H7 (cell line): Measurements from ENCODE around the gene IFTAP. TPM values are rescaled to one million over a fixed set of nuclear protein-coding genes. Genes with fewer than 3 reads are reported as not detected.

Source experiments
- DNase-seq: peaks from one replicate; pipeline ENCODE4 v3.0.0; 2012
- H3K27me3 ChIP-seq: 2 replicates; pipeline ENCODE4 v1.6.0; 2011; ENCODE audit warnings: mild to moderate bottlenecking, low read length; ENCODE audit not compliant: control insufficient read depth, insufficient read depth
- H3K36me3 ChIP-seq: replicated peaks from 2 replicates; pipeline ENCODE4 v1.5.1; 2011; ENCODE audit warnings: low read length; ENCODE audit not compliant: control insufficient read depth, insufficient read depth
- H3K4me3 ChIP-seq: 2 replicates; pipeline ENCODE4 v1.5.1; 2011; ENCODE audit warnings: low read depth, mild to moderate bottlenecking, control low read depth, low read length, moderate library complexity; ENCODE audit not compliant: insufficient read depth
- total RNA-seq: library from RNA; depleted of rRNA; stranded (reverse); fragments of >200 nt; shearing (Covaris generic); gene quantifications from 2 replicates; pipeline ENCODE4 v1.2.3, GENCODE V29; 2014

Gene IFTAP
- total RNA-seq, 1 experiment from 2014 or later: 22.3 TPM

DNA sequence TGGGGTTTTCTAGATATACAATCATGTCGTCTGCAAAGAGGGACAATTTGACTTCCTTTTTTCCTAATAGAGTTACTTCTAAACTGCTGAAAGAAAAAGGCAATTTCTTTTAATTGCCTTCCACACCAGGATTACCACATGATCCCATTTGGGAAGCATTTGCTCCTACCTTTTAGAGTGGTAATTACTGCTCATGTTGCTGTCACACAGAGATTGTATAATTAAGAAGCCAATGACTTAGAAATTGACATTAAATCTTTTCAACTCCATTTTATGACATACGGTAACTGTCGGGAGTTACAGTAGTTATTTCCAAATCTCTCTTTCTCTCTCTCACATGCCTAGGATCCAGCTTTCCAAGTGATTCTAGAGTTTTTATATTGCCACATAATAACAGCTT lies 21.5 kb downstream of the IFTAP start:
- Histone ChIP-seq H3K36me3 (no peaks in the 10 kb centered on the region), H3K27me3 (no peaks in the 10 kb centered on the region), H3K4me3 (no peak overlapping the region)
- DNase-seq: no peak

DNA sequence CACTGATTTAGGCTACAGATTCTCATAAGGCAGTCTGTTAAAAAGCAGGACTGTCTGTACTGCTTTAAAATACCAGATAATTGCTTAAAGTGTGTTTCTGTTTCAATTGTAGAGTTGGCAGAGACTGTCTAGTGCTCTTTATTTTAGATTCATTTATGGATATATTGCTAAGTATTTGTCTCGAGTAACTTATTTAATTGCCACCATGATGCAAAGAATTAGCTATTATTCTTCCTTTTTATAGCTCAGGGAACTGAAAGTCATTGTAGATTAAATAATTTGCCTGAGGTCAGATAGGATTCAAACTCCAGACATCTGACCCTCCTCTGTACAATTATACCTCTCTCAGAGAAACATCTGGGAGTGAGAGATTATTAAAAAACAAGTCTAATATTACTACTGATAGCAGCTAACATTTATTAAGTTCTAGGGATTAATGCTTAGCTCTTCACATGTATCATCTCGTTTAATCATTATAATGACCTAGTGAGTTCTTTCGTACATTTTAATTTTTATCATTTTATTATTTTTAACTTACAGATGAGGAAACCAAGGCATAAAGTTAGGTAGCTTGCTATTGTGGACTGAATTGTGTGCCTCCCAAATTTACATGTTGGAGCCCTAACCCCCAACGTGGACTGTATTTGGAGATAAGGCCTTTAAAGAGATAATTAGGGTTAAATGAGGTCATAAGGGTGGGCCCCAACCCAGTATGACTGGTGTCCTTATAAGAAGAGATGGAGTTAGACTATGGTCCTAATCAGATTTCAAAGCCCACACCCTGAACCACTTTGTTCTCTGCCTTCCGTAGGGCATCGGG lies 23.5 kb downstream of the IFTAP start:
- H3K36me3 ChIP-seq: no peaks in the 10 kb centered on the region
- H3K27me3 ChIP-seq: no peaks in the 10 kb centered on the region
- no peak for DNase-seq
- H3K4me3 ChIP-seq: no peak overlapping the region

DNA sequence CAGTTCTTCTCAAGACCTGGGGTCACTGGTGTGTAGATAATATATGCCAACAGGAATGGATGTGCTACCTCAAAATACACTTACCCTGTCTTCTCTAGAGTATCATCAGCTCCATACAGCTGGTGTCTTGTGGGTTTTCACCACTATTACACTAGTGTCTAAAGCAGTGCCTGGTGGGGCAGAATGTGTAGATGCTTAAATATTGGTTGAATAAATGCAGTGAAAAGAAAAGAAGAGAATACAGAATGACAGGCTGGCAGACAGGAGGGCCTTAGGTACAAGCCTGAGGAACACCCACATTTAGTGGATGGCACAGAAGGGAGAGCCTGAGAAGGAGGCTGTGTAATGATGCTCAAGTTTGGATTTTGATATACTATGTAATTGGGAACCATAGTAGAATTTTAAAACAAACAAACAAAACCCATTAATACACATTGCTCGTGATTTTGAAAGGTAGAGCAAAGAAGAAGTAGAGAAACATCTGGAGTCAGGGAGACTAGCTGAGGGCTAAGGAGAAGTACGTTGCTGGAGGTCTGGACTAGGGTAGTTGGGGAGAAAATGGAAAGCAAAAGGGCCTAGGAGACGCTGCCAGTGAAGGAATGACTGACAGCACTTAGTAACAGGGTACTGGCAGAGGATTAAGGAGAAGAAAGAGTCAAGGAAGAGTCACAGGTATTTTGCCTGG lies 24.2 kb downstream of the IFTAP start:
- no peak overlapping the region for H3K4me3 ChIP-seq
- no peaks in the 10 kb centered on the region for H3K36me3 ChIP-seq
- no peaks in the 10 kb centered on the region for H3K27me3 ChIP-seq
- no peak for DNase-seq

DNA sequence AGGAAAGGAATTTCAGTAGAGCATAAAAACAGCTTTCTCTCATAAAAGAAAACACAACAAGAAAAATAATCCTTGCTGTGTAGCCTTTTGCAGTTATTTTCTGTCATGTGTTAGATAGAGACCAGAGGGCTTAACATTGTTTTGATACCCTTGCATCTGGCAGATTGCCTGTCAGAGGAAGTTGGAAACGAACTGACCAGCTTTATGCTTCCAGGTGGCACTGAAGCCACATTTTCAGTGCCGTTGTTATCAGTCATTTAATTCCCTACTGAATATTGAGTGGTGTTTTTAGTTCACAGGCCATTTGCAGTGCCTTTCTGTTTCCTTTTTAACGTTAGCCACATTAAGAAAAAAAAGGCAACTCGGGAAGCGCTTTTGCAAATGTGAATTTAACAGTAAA lies 25.2 kb downstream of the IFTAP start:
- no peak for DNase-seq

DNA sequence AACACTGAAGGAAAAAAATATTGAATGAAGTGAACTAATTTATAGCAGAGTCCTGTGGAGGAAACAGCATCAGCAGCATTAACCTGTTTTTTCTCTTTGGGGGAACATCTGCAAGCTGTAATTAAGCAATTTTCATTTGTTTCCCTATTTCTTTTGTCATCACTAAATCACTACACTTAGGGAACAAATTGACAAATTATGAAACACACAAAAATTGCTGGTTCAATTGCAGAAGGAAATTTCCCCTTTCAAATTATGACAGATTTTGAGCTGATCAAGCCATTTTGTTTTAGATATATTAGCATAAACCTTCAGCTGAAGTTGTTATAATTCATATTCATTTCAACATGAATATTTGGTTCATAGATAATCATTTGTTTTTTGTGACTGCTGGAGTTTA lies 25.9 kb downstream of the IFTAP start:
- H3K27me3 ChIP-seq: no peaks in the 10 kb centered on the region
- no peak for DNase-seq
- H3K4me3 ChIP-seq: no peak overlapping the region
- no peaks in the 10 kb centered on the region for H3K36me3 ChIP-seq

More for the DNA sequence above, 25.2 kb downstream of the IFTAP start:
- H3K27me3 ChIP-seq: no peaks in the 10 kb centered on the region
- H3K36me3 ChIP-seq: no peaks in the 10 kb centered on the region
- H3K4me3 ChIP-seq: no peak overlapping the region

DNA sequence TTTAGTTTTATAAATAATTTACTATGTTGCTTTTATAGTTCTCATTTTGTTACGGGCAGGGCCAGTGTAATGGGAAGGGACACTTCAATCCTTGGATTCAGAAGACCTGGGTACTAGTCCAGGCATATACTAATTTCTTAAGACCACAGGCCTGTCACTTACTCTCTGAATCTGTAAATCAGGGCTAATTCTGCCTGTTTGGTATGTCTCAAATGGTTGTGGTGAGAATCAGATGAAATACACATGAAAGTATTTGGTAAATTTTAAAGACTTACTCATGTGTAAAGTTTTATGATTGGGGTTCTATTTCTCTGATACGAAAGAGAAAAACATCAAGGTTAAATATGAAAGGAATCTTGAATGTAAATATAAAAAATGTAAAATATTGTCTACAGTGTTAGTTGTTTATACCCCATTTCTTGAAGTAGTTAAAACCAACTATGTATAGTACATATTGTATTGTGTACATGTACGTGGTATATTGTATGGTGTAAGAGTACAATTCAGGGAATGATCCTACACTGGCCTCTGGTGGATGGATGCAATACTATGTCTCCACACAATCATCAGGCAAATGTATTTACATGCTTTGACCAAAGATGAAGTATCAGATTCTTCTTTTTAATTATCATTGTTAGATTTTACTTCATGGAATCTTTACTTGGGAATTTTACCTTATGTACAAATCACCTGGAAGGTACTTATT lies 28.3 kb downstream of the IFTAP start:
- no peaks in the 10 kb centered on the region for H3K27me3 ChIP-seq
- H3K4me3 ChIP-seq: no peak overlapping the region
- no peak for DNase-seq
- no peaks in the 10 kb centered on the region for H3K36me3 ChIP-seq

DNA sequence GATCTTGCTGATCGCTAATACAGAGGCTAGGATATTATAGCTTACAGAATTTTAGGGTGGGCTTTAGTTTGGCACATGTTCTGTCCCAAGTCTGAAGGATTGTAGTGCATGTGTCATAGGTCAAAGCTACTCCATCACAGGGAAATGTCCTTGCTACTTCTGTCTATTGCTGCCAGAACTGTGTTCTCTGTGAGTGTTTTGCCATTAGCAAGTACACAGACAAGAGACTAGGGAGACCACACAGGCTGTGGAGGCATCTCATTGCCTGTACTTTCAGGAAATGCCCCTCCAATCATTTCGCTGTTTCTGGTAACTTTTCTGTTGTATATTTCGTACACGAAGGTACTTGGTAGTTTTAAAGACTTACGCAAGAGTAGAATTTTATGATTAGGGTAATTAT lies 29.2 kb downstream of the IFTAP start:
- no peaks in the 10 kb centered on the region for H3K27me3 ChIP-seq
- H3K4me3 ChIP-seq: no peak overlapping the region
- DNase-seq: no peak
- no peaks in the 10 kb centered on the region for H3K36me3 ChIP-seq

DNA sequence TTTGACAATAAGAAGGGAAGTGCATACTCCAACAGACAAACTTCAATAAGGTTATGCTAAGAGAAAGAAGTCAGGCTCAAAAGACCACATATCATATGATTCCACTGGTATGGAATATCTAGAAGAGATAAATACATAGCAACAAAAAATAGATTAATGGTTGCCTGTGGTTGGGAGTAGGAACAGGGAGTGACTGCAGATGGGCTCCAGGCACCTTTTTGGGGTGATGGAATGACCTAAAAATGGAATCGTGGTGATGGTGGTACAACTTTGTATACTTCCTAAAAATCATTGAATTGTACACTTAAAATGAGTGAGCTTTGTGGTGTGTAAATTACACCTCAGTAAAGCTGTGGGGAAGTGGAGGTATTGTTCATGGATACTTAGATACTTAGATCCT lies 32.7 kb downstream of the IFTAP start:
- Histone ChIP-seq H3K4me3 (no peak overlapping the region), H3K36me3 (no peaks in the 10 kb centered on the region), H3K27me3 (no peaks in the 10 kb centered on the region)
- no peak for DNase-seq

DNA sequence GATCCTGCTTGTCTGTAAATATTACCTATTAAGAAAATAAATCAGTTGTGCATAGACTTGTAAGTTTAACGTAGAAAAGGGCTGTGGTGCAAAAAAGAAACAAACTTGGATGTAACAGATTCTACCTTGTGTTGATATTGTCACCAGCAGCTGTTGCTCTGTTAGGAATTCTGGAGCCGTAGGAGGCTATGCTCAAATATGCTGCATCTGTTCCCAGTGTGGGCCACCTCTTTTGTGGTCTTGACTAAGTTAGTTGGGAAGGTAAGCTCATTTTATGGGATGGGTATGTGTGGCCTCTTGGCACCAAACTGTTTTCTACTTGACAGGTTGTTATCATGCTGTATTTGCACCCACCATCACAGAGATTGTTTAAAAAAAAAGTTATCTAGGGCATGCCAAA lies 33.2 kb downstream of the IFTAP start:
- Histone ChIP-seq H3K4me3 (no peak overlapping the region), H3K27me3 (no peaks in the 10 kb centered on the region), H3K36me3 (no peaks in the 10 kb centered on the region)
- no peak for DNase-seq

DNA sequence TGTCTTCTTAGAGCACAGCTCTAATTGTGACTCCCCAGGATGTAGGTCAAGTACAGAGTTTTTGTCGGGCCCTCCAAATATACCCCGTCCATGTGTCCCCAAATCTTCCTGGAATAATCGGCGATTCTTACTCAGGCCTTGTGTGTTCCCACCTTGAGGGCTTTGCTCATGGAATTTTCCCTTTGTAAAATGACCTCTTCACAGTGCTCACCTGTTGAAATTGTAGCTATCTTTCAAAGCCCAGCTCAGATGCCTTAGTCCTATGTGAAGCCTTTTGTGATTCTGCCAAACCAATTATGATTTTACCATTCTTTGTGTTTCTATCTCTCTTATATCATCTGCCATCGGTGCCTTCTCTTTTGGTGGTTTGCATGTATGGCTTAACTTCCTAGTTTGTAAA lies 33.8 kb downstream of the IFTAP start:
- Histone ChIP-seq H3K4me3 (no peak overlapping the region), H3K36me3 (no peaks in the 10 kb centered on the region), H3K27me3 (no peaks in the 10 kb centered on the region)
- no peak for DNase-seq

DNA sequence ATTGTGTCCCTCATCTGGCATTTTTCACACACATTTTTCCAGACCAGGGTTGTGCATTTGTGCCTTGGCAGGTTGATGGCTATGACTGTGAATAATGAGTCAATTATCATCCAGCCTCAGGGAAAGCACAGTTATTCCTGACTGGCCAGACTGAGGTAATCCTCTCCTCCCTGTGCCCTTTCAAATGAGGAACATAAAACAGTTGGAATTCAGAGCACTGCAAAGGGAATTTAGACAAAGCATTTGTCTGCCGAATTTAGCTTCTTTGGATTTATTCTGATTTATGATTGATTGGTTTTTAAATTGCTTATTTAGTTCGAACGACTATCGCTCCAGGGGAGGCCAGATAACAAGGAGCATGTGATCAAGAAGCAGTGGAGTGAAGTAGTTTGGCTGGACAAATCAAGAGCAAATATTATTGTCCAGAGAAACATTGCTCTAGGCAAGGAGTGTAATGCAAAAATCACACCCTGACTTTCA lies 34.5 kb downstream of the IFTAP start:
- no peaks in the 10 kb centered on the region for H3K36me3 ChIP-seq
- no peak for DNase-seq
- no peaks in the 10 kb centered on the region for H3K27me3 ChIP-seq
- H3K4me3 ChIP-seq: no peak overlapping the region

DNA sequence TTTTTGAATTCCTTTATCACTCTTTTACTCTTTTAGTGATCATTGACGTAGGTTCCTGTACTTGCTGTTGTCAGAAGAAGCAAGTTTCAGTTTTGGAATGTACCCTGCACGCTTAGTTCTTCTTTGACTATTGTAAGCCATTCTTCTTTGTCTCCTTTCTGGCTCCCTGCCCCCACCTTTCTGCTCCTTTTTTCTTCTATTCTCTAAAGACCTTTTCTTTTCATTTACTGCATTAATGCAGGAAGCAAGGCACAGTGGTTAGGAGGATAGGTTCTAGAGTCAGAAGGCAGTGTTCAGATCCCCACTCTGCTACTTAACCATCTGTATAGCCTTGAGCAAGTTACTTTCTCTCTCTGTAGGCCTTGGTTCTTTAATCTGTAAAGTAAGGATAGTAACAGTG lies 37.5 kb downstream of the IFTAP start:
- no peaks in the 10 kb centered on the region for H3K36me3 ChIP-seq
- no peak for DNase-seq
- no peak overlapping the region for H3K4me3 ChIP-seq
- H3K27me3 ChIP-seq: no peaks in the 10 kb centered on the region

DNA sequence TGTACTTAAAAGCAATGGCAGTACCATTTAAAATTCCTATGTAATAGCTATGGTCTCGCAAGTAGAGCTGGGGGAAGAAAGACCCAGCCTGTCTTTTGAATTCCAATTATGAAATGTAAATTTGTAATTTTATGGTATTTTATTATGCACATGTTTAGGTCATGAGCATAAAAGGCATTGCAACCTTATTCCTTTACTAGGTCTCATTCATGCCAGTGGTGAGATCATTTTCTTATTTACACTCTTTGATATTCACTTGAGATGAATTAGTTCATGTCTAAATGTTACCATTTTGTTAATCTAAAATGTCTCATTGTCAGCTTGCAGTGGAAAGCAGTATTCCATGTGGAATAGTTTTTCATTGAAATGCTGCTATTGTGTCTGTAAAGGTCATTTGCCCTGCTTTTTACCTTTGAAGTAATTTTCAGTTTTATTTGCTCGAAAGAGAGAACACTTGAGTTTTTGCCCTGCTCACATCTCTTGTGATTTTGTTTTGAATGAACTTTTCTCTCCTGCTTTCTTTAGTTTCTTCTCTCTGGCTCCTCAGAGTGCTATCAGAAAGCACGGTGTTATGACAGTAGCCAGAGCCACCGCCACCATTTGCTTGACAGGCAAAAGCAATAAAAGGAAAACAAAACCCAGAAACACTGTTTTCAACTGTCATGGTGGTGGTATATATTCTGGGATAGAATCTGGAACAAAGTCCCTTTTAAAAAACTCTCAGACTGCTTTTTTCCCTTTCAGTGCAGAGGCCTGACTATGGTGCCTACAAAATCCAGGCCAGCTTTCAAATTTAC lies 41.0 kb downstream of the IFTAP start:
- DNase-seq: no peak
- Histone ChIP-seq H3K4me3 (no peak overlapping the region), H3K27me3 (no peaks in the 10 kb centered on the region), H3K36me3 (no peaks in the 10 kb centered on the region)

DNA sequence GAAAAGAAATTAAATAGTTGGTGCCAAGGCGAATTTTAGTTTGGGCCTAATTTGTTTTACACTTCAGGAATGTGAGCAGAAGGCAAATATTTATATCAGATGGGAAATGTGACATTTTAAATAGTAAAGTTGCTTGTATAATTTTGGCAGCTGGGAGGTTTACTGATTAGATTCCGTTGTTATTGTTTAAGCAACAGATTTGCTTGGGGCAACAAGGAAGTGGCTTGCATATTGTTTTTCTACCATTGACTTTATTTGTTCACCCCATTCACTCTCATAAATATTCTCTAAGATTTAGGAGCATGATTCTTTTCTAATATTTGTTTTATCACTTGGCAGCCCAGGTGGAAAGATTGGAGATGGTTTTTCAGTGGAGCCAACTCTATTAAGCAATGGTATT lies 44.3 kb downstream of the IFTAP start:
- H3K4me3 ChIP-seq: no peak overlapping the region
- H3K27me3 ChIP-seq: no peaks in the 10 kb centered on the region
- H3K36me3 ChIP-seq: no peaks in the 10 kb centered on the region
- no peak for DNase-seq
